H1 (cell line): ENCODE data around the gene NAGLU. TPM values are rescaled to one million over a fixed set of nuclear protein-coding genes. Genes with fewer than 3 reads are reported as not detected.

Source experiments
- SRF ChIP-seq: IDR thresholded peaks from 2 replicates; pipeline ENCODE4 v1.6.1; 2011; ENCODE audit warnings: mild to moderate bottlenecking, low read depth, low read length, moderate library complexity
- TAF7 ChIP-seq: optimal IDR thresholded peaks from 2 replicates; pipeline ENCODE3; 2011; ENCODE audit warnings: low read depth, mild to moderate bottlenecking, inconsistent platforms, low read length, moderate library complexity, borderline replicate concordance
- polyA plus RNA-seq, 7 experiments: library from polyadenylated mRNA; depleted of rRNA in 3 of 7; stranded (reverse) in 5 of 7; unstranded in 2 of 7; fragments of >200 nt in 5 of 7; fragments of 200-250 nt in 2 of 7; gene quantifications; 1 replicate in 5 of 7; 2 replicates in 1 of 7; 4 replicates in 1 of 7; pipeline versions ENCODE4 v1.2.1 to v1.2.3, GENCODE V29; 2011 to 2013; ENCODE audit warnings: missing spikeins in 2 of 7, mixed read lengths in 2 of 7
- total RNA-seq: library from RNA; stranded (reverse); fragmentation: NEBNext Ultra II Directional; extraction: Animal tissue kit (Norgen Biotek cat#: 25700); gene quantifications from 2 replicates; pipeline ENCODE4 v1.2.1, GENCODE V29; 2021
- TF ChIP-seq, protein P1 (sequence below): fragments of 300-600 bp; sonication (generic); IDR thresholded peaks from 2 replicates; pipeline ENCODE4 v1.7.1; 2012; ENCODE audit warnings: low read length, moderate library complexity, mild to moderate bottlenecking, inconsistent platforms; ENCODE audit not compliant: insufficient replicate concordance

NAGLU gene
- total and polyA plus RNA-seq, 2 of the 8 experiments (the other 6 are each of a cell fraction or from before 2014, with no cell fraction given) = 21.3 to 21.6 TPM

DNA sequence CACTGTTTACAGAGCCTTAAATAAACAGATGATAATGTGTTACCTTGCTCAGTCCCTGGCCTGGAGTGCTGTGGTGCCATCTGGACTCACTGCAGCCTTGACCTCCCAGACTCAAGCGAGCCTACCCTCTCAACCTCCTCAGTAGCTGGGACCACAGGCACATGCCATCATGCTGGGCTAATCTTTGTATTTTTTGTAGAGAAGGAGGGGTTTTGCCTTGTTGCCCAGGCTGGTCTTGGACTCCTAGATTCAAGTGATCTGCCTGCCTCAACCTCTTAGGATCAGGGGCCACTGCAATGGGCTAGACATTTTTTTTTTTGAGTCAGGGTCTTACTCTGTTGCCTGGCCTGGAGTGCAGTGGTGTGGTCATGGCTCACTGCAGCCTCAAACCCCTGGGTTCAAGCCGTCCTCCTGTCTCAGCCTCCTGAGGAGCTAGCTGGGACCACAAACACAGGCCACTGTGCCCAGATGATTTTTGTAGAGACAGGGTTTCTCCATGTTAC is 5.0 kb upstream of the NAGLU start (continued):
- TF ChIP-seq, protein P1, sequence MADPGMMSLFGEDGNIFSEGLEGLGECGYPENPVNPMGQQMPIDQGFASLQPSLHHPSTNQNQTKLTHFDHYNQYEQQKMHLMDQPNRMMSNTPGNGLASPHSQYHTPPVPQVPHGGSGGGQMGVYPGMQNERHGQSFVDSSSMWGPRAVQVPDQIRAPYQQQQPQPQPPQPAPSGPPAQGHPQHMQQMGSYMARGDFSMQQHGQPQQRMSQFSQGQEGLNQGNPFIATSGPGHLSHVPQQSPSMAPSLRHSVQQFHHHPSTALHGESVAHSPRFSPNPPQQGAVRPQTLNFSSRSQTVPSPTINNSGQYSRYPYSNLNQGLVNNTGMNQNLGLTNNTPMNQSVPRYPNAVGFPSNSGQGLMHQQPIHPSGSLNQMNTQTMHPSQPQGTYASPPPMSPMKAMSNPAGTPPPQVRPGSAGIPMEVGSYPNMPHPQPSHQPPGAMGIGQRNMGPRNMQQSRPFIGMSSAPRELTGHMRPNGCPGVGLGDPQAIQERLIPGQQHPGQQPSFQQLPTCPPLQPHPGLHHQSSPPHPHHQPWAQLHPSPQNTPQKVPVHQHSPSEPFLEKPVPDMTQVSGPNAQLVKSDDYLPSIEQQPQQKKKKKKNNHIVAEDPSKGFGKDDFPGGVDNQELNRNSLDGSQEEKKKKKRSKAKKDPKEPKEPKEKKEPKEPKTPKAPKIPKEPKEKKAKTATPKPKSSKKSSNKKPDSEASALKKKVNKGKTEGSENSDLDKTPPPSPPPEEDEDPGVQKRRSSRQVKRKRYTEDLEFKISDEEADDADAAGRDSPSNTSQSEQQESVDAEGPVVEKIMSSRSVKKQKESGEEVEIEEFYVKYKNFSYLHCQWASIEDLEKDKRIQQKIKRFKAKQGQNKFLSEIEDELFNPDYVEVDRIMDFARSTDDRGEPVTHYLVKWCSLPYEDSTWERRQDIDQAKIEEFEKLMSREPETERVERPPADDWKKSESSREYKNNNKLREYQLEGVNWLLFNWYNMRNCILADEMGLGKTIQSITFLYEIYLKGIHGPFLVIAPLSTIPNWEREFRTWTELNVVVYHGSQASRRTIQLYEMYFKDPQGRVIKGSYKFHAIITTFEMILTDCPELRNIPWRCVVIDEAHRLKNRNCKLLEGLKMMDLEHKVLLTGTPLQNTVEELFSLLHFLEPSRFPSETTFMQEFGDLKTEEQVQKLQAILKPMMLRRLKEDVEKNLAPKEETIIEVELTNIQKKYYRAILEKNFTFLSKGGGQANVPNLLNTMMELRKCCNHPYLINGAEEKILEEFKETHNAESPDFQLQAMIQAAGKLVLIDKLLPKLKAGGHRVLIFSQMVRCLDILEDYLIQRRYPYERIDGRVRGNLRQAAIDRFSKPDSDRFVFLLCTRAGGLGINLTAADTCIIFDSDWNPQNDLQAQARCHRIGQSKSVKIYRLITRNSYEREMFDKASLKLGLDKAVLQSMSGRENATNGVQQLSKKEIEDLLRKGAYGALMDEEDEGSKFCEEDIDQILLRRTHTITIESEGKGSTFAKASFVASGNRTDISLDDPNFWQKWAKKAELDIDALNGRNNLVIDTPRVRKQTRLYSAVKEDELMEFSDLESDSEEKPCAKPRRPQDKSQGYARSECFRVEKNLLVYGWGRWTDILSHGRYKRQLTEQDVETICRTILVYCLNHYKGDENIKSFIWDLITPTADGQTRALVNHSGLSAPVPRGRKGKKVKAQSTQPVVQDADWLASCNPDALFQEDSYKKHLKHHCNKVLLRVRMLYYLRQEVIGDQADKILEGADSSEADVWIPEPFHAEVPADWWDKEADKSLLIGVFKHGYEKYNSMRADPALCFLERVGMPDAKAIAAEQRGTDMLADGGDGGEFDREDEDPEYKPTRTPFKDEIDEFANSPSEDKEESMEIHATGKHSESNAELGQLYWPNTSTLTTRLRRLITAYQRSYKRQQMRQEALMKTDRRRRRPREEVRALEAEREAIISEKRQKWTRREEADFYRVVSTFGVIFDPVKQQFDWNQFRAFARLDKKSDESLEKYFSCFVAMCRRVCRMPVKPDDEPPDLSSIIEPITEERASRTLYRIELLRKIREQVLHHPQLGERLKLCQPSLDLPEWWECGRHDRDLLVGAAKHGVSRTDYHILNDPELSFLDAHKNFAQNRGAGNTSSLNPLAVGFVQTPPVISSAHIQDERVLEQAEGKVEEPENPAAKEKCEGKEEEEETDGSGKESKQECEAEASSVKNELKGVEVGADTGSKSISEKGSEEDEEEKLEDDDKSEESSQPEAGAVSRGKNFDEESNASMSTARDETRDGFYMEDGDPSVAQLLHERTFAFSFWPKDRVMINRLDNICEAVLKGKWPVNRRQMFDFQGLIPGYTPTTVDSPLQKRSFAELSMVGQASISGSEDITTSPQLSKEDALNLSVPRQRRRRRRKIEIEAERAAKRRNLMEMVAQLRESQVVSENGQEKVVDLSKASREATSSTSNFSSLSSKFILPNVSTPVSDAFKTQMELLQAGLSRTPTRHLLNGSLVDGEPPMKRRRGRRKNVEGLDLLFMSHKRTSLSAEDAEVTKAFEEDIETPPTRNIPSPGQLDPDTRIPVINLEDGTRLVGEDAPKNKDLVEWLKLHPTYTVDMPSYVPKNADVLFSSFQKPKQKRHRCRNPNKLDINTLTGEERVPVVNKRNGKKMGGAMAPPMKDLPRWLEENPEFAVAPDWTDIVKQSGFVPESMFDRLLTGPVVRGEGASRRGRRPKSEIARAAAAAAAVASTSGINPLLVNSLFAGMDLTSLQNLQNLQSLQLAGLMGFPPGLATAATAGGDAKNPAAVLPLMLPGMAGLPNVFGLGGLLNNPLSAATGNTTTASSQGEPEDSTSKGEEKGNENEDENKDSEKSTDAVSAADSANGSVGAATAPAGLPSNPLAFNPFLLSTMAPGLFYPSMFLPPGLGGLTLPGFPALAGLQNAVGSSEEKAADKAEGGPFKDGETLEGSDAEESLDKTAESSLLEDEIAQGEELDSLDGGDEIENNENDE = no peak
- TF ChIP-seq TAF7 = no peak
- TF ChIP-seq SRF = no peak
